HepG2 (cell line): ENCODE data around the gene ARHGAP21. TPM values are rescaled to one million over a fixed set of nuclear protein-coding genes. Genes with fewer than 3 reads are reported as not detected.

Experiments
- ATAC-seq: fragments of 200-7000 bp; cut with Tn5 transposase; 3 replicates; pipeline ENCODE4 v1.9.1; 2020; ENCODE audit warnings: mild to moderate bottlenecking, moderate library complexity
- BruUV-seq: library from RNA; stranded (reverse); fragments of 400-500 nt; replicated peaks from 2 replicates; lab custom pipeline; 2021; lab: Mats Ljungman, UMichigan
- CTCF ChIA-PET: fragments of 300-600 bp; formaldehyde crosslinking; extraction: SDS; loops from one replicate; lab custom pipeline; 2021; ENCODE audit warnings: low total read pairs, inconsistent platforms, low intra/inter-chr PET ratio; lab: Yijun Ruan, JAX
- POLR2A ChIA-PET: fragments of 350-600 bp; sonication (Branson Sonifier 250); formaldehyde crosslinking; loops from one replicate; lab custom pipeline; 2020; ENCODE audit warnings: antibody characterized with exemption, inconsistent platforms; lab: Yijun Ruan, JAX
- DNase-seq: peaks from one replicate; pipeline ENCODE4 v3.0.0-alpha.2; 2015; ENCODE audit warnings: low spot score
- FAIRE-seq: peaks from 3 replicates; lab custom pipeline; 2011; peaks lifted over from hg19 to GRCh38; lab: Jason Lieb, UNC
- H2AFZ ChIP-seq: one replicate; pipeline ENCODE4 v1.6.1; 2011; ENCODE audit warnings: low read length, inconsistent platforms
- H3K27ac ChIP-seq: fragments of 300-600 bp; 3 replicates; pipeline ENCODE4 v1.8.0; 2011; ENCODE audit warnings: mixed run types, mild to moderate bottlenecking, mixed read lengths, low read length, inconsistent platforms; ENCODE audit not compliant: insufficient read depth; ENCODE audit errors: extremely low read length
- H3K27me3 ChIP-seq, 2 experiments: fragments of 200-600 bp in 1 of 2; 2 replicates in 1 of 2; 3 replicates in 1 of 2; pipeline versions ENCODE4 v1.6.0 to v1.8.0; 2011; ENCODE audit warnings: low read length in 2 of 2, mild to moderate bottlenecking in 2 of 2, moderate library complexity in 2 of 2, inconsistent platforms in 1 of 2; ENCODE audit not compliant: insufficient read depth in 2 of 2, control insufficient read depth in 1 of 2
- H3K36me3 ChIP-seq, 2 experiments: fragments of 200-600 bp in 1 of 2; replicated peaks in 1 of 2; 2 replicates in 1 of 2; 3 replicates in 1 of 2; pipeline versions ENCODE4 v1.5.1 to v1.8.0; 2011; ENCODE audit warnings: low read length in 2 of 2, inconsistent platforms in 1 of 2; ENCODE audit not compliant: insufficient read depth in 2 of 2, control insufficient read depth in 1 of 2
- H3K4me1 ChIP-seq: 2 replicates; pipeline ENCODE4 v1.5.1; 2012; ENCODE audit warnings: low read length, inconsistent platforms; ENCODE audit not compliant: insufficient read depth
- H3K4me2 ChIP-seq: 2 replicates; pipeline ENCODE4 v1.6.0; 2011; ENCODE audit warnings: low read depth, low read length, inconsistent platforms
- H3K4me3 ChIP-seq, 3 experiments: fragments of 200-600 bp in 1 of 3; sonication (generic), shearing (Covaris generic) in 1 of 3; replicated peaks in 1 of 3; 2 replicates each; pipeline ENCODE4 v1.5.1; 2011 to 2016; ENCODE audit warnings: low read length in 3 of 3, inconsistent platforms in 2 of 3, low read depth in 2 of 3, mild to moderate bottlenecking in 2 of 3, control low read depth in 1 of 3, mixed read lengths in 1 of 3; ENCODE audit not compliant: insufficient read depth in 1 of 3
- H3K79me2 ChIP-seq: one replicate; pipeline ENCODE4 v1.6.1; 2011; ENCODE audit warnings: low read length, inconsistent platforms; ENCODE audit not compliant: insufficient read depth
- H3K9ac ChIP-seq: 2 replicates; pipeline ENCODE4 v1.6.0; 2011; ENCODE audit warnings: mild to moderate bottlenecking, low read depth, low read length, inconsistent platforms; ENCODE audit not compliant: insufficient read depth
- H3K9me3 ChIP-seq: 2 replicates; pipeline ENCODE4 v1.5.1; 2012; ENCODE audit warnings: mild to moderate bottlenecking, low read length
- H4K20me1 ChIP-seq: 2 replicates; pipeline ENCODE4 v1.6.0; 2011; ENCODE audit warnings: inconsistent platforms, mild to moderate bottlenecking, low read length, moderate library complexity; ENCODE audit not compliant: insufficient read depth
- HDAC1 ChIP-seq: sonication (generic); formaldehyde crosslinking; IDR thresholded peaks from 2 replicates; pipeline ENCODE4 v1.5.1; 2020; ENCODE audit warnings: mild to moderate bottlenecking, missing genetic modification reagents
- SRSF9 ChIP-seq: fragments of 200-400 bp; formaldehyde crosslinking; IDR thresholded peaks from 2 replicates; pipeline ENCODE4 v1.6.1; 2018; ENCODE audit warnings: borderline replicate concordance, mild to moderate bottlenecking, low read depth, low read length; ENCODE audit not compliant: insufficient read depth, poor library complexity, severe bottlenecking
- TBP ChIP-seq: sonication (generic); formaldehyde crosslinking; IDR thresholded peaks from 2 replicates; pipeline ENCODE4 v1.5.0; 2020; ENCODE audit warnings: missing genetic modification reagents
- ZFY ChIP-seq: sonication (generic); formaldehyde crosslinking; IDR thresholded peaks from 2 replicates; pipeline ENCODE4 v1.4.0; 2020; ENCODE audit warnings: missing genetic modification reagents
- WGBS: methylation state at CpG from one replicate; pipeline ENCODE4 v1.1.6; 2017; ENCODE audit warnings: low lambda C conversion rate; 5-methylcytosine and 5-hydroxymethylcytosine counted together
- in situ Hi-C: cut with HindIII; loops from 2 replicates; pipeline ENCODE4 v1.10.0; 2017; ENCODE audit warnings: low pct_unique_long_range_greater_than_20kb; ENCODE audit not compliant: extremely low pct_ligation_motif_present
- intact Hi-C: fragments of 100-400 bp; cut with micrococcal nuclease; formaldehyde crosslinking; loops from one replicate; pipeline ENCODE4 v1.10.0; 2022; ENCODE audit not compliant: unreplicated experiment
- polyA plus RNA-seq, 8 experiments: library from polyadenylated mRNA; depleted of rRNA in 3 of 8; stranded (reverse) in 7 of 8; unstranded in 1 of 8; fragments of >200 nt; fragmentation: Illumina TruSeq in 4 of 8; extraction: Trizol in 4 of 8; gene quantifications; 2 replicates each; pipeline versions ENCODE4 v1.2.1 to v1.2.3, GENCODE V29; 2011 to 2016; ENCODE audit warnings: low read depth in 4 of 8, missing spikeins in 1 of 8, mixed read lengths in 1 of 8; ENCODE audit not compliant: insufficient read depth in 1 of 8
- total RNA-seq, 5 experiments: library from RNA; depleted of rRNA; stranded (reverse); fragments of >200 nt; fragmentation: Illumina TruSeq; extraction: Trizol; gene quantifications; 2 replicates each; pipeline ENCODE4 v1.2.3, GENCODE V29; 2016; ENCODE audit warnings: low read depth in 1 of 5
- TF ChIP-seq, protein P1 (sequence below), 2 experiments: fragments of 450-650 bp in 1 of 2; sonication (generic) in 1 of 2; formaldehyde crosslinking; IDR thresholded peaks; 2 replicates each; pipeline versions ENCODE4 v1.5.0 to v1.8.0; 2020 to 2022; ENCODE audit warnings: mild to moderate bottlenecking in 1 of 2, missing genetic modification reagents in 1 of 2
- TF ChIP-seq, protein P2 (sequence below): sonication (generic); formaldehyde crosslinking; IDR thresholded peaks from 2 replicates; pipeline ENCODE4 v1.4.0; 2020; ENCODE audit warnings: mild to moderate bottlenecking, missing genetic modification reagents, borderline replicate concordance
- TF ChIP-seq, protein P3 (sequence below): sonication (generic); formaldehyde crosslinking; conservative IDR thresholded peaks from 2 replicates; pipeline ENCODE4 v1.4.0; 2020; ENCODE audit warnings: missing genetic modification reagents
- TF ChIP-seq, protein P4 (sequence below): sonication (generic); formaldehyde crosslinking; IDR thresholded peaks from 2 replicates; pipeline ENCODE4 v1.8.0; 2022; ENCODE audit warnings: mild to moderate bottlenecking, missing genetic modification reagents; ENCODE audit not compliant: insufficient replicate concordance
- TF ChIP-seq, protein P5 (sequence below): sonication (generic); formaldehyde crosslinking; IDR thresholded peaks from 2 replicates; pipeline ENCODE4 v1.5.1; 2020; ENCODE audit warnings: missing genetic modification reagents, mild to moderate bottlenecking, borderline replicate concordance
- TF ChIP-seq, protein P6 (sequence below): IDR thresholded peaks from 2 replicates; pipeline ENCODE4 v1.6.1; 2018; ENCODE audit warnings: missing genetic modification reagents, mild to moderate bottlenecking, missing compliant biosample characterization

Gene ARHGAP21
- total and polyA plus RNA-seq, 2 of the 13 experiments (the other 11 are each of a cell fraction or from before 2014, with no cell fraction given), result 23.9 to 26.6 TPM

DNA sequence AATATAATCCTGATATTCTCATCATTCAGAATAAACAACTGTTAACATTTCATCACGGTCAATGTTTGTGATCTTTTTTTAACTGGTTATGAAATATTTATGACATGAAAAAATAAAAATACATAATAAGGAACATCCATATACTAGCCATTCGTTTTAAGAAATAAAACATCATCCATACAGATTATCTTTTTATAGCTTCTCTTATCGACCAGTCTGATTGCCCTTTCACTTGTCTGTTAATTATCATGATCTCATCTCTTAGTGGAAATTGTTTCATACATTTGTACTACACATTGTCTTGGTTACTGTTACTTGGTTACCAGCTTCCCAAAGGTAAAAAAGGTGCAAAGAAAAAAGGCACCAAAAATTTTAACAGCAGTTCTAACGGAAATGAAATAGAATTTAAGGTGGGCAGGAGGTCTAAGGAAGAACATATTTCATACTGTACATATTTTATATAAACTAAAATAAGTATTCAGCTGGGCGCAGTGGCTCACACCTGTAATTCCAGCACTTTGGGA, 8.4 kb downstream of the ARHGAP21 start (continued):
- TF ChIP-seq, protein P1, sequence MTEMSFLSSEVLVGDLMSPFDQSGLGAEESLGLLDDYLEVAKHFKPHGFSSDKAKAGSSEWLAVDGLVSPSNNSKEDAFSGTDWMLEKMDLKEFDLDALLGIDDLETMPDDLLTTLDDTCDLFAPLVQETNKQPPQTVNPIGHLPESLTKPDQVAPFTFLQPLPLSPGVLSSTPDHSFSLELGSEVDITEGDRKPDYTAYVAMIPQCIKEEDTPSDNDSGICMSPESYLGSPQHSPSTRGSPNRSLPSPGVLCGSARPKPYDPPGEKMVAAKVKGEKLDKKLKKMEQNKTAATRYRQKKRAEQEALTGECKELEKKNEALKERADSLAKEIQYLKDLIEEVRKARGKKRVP (CRISPR knock-in tag; IDR thresholded peaks at IDR 0.05), result no peak
- no peak for TF ChIP-seq HDAC1 (CRISPR knock-in tag)

DNA sequence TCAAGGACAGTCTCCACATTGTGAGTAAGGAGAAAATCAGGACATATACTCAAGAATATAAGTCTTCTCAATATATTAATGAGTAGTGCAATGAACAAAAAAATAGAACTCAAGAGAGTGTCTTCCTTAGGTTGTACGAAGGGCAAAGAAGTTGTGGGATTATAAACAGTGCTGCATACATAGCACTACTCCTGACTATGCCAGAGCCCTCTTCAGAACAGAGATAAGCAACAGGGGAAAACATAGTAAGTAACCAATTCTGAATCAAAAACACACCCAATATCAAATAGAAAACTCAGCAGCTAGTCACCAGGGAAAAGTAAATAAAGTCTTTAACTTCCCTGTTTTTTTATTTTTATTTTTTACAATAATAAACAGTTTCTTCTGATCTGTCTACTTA, 10.6 kb downstream of the ARHGAP21 start:
- WGBS, result 85% methylated on average over 1 of the region's 1 CpG
- POLR2A ChIA-PET, result no interaction called here
- H4K20me1 ChIP-seq, result peaks cover 10% of the 10 kb centered on the region
- H3K4me1 ChIP-seq, result peaks cover 38% of the 10 kb centered on the region
- H3K27me3 ChIP-seq, result no peaks in the 10 kb centered on the region
- FAIRE-seq (no peak), DNase-seq (no peak), ATAC-seq (no peak; the same call in 2 of the 3 replicates)
- intact Hi-C loops, result no loop called here
- no peak overlapping the region for H2AFZ ChIP-seq
- TF ChIP-seq TBP (CRISPR knock-in tag), result no peak
- TF ChIP-seq, protein P2, sequence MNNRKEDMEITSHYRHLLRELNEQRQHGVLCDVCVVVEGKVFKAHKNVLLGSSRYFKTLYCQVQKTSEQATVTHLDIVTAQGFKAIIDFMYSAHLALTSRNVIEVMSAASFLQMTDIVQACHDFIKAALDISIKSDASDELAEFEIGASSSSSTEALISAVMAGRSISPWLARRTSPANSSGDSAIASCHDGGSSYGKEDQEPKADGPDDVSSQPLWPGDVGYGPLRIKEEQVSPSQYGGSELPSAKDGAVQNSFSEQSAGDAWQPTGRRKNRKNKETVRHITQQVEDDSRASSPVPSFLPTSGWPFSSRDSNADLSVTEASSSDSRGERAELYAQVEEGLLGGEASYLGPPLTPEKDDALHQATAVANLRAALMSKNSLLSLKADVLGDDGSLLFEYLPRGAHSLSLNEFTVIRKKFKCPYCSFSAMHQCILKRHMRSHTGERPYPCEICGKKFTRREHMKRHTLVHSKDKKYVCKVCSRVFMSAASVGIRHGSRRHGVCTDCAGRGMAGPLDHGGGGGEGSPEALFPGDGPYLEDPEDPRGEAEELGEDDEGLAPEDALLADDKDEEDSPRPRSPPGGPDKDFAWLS (CRISPR knock-in tag), result no peak
- TF ChIP-seq SRSF9, result no peak
- TF ChIP-seq, protein P3, sequence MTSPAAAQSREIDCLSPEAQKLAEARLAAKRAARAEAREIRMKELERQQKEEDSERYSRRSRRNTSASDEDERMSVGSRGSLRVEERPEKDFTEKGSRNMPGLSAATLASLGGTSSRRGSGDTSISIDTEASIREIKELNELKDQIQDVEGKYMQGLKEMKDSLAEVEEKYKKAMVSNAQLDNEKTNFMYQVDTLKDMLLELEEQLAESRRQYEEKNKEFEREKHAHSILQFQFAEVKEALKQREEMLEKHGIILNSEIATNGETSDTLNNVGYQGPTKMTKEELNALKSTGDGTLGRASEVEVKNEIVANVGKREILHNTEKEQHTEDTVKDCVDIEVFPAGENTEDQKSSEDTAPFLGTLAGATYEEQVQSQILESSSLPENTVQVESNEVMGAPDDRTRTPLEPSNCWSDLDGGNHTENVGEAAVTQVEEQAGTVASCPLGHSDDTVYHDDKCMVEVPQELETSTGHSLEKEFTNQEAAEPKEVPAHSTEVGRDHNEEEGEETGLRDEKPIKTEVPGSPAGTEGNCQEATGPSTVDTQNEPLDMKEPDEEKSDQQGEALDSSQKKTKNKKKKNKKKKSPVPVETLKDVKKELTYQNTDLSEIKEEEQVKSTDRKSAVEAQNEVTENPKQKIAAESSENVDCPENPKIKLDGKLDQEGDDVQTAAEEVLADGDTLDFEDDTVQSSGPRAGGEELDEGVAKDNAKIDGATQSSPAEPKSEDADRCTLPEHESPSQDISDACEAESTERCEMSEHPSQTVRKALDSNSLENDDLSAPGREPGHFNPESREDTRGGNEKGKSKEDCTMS, result no peak
- TF ChIP-seq, protein P4, sequence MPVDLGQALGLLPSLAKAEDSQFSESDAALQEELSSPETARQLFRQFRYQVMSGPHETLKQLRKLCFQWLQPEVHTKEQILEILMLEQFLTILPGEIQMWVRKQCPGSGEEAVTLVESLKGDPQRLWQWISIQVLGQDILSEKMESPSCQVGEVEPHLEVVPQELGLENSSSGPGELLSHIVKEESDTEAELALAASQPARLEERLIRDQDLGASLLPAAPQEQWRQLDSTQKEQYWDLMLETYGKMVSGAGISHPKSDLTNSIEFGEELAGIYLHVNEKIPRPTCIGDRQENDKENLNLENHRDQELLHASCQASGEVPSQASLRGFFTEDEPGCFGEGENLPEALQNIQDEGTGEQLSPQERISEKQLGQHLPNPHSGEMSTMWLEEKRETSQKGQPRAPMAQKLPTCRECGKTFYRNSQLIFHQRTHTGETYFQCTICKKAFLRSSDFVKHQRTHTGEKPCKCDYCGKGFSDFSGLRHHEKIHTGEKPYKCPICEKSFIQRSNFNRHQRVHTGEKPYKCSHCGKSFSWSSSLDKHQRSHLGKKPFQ (CRISPR knock-in tag), result no peak
- TF ChIP-seq, protein P5, sequence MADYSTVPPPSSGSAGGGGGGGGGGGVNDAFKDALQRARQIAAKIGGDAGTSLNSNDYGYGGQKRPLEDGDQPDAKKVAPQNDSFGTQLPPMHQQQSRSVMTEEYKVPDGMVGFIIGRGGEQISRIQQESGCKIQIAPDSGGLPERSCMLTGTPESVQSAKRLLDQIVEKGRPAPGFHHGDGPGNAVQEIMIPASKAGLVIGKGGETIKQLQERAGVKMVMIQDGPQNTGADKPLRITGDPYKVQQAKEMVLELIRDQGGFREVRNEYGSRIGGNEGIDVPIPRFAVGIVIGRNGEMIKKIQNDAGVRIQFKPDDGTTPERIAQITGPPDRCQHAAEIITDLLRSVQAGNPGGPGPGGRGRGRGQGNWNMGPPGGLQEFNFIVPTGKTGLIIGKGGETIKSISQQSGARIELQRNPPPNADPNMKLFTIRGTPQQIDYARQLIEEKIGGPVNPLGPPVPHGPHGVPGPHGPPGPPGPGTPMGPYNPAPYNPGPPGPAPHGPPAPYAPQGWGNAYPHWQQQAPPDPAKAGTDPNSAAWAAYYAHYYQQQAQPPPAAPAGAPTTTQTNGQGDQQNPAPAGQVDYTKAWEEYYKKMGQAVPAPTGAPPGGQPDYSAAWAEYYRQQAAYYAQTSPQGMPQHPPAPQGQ (CRISPR knock-in tag), result no peak
- no peak for TF ChIP-seq ZFY (CRISPR knock-in tag)
- TF ChIP-seq, protein P6, sequence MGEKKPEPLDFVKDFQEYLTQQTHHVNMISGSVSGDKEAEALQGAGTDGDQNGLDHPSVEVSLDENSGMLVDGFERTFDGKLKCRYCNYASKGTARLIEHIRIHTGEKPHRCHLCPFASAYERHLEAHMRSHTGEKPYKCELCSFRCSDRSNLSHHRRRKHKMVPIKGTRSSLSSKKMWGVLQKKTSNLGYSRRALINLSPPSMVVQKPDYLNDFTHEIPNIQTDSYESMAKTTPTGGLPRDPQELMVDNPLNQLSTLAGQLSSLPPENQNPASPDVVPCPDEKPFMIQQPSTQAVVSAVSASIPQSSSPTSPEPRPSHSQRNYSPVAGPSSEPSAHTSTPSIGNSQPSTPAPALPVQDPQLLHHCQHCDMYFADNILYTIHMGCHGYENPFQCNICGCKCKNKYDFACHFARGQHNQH (CRISPR knock-in tag), result no peak
- no peak overlapping the region for H3K4me3 ChIP-seq
- in situ Hi-C loops, result no loop called here
- H3K9me3 ChIP-seq, result no peaks in the 10 kb centered on the region
- H3K4me2 ChIP-seq, result no peak overlapping the region
- no peak overlapping the region for H3K27ac ChIP-seq
- BruUV-seq, result no TSS peak
- peaks cover 0 to 4% of the 10 kb centered on the region in 2 experiments; a peak in 1 of 5 replicates for H3K36me3 ChIP-seq
- peaks cover 91% of the 10 kb centered on the region for H3K79me2 ChIP-seq
- no peak overlapping the region for H3K9ac ChIP-seq
- CTCF ChIA-PET, result no interaction called here
